IPS-15b (cell line): ENCODE results near the gene DYNLL1.

Source experiments
- H3K27me3 ChIP-seq: one replicate; pipeline ENCODE4 v1.6.1; 2013; ENCODE audit warnings: low read length; ENCODE audit not compliant: control insufficient read depth, insufficient read depth
- H3K36me3 ChIP-seq: one replicate; pipeline ENCODE4 v1.6.1; 2013; ENCODE audit warnings: low read length; ENCODE audit not compliant: control insufficient read depth, insufficient read depth
- H3K4me1 ChIP-seq: one replicate; pipeline ENCODE4 v1.6.1; 2013; ENCODE audit warnings: mild to moderate bottlenecking, low read length; ENCODE audit not compliant: control insufficient read depth, insufficient read depth
- H3K4me3 ChIP-seq: one replicate; pipeline ENCODE4 v1.5.1; 2013; ENCODE audit warnings: low read depth, low read length
- H3K9ac ChIP-seq: one replicate; pipeline ENCODE4 v1.6.1; 2013; ENCODE audit warnings: low read depth, mild to moderate bottlenecking, low read length
- H3K9me3 ChIP-seq: one replicate; pipeline ENCODE4 v1.6.1; 2013; ENCODE audit warnings: mild to moderate bottlenecking, low read length; ENCODE audit not compliant: control insufficient read depth, insufficient read depth

DYNLL1 gene

GRCh38 chr12:120466560-120467315 is 29.2 kb upstream of the DYNLL1 start:
- no peaks in the 10 kb centered on the region for H3K9me3 ChIP-seq
- no peak overlapping the region for H3K4me3 ChIP-seq
- peaks cover 28% of the 10 kb centered on the region for H3K36me3 ChIP-seq
- no peak overlapping the region for H3K9ac ChIP-seq
- peaks cover 3% of the 10 kb centered on the region for H3K4me1 ChIP-seq
- H3K27me3 ChIP-seq = no peaks in the 10 kb centered on the region

- Histone ChIP-seq H3K36me3 (peaks cover 27% of the 10 kb centered on the region), H3K4me1 (peaks cover 3% of the 10 kb centered on the region), H3K9ac (no peak overlapping the region), H3K9me3 (no peaks in the 10 kb centered on the region), H3K4me3 (no peak overlapping the region), H3K27me3 (no peaks in the 10 kb centered on the region)
These were observed 28.5 kb upstream of the DYNLL1 start for GRCh38 chr12:120467439-120467838.

GRCh38 chr12:120468325-120468820 is 27.5 kb upstream of the DYNLL1 start:
- no peaks in the 10 kb centered on the region for H3K9me3 ChIP-seq
- H3K36me3 ChIP-seq = peaks cover 20% of the 10 kb centered on the region
- peak overlapping the region; percentile 87 for H3K9ac ChIP-seq
- no peaks in the 10 kb centered on the region for H3K27me3 ChIP-seq
- H3K4me1 ChIP-seq = peaks cover 3% of the 10 kb centered on the region
- peak overlapping the region; percentile 82 for H3K4me3 ChIP-seq

GRCh38 chr12:120468821-120469449 is 27.0 kb upstream of the DYNLL1 start:
- Histone ChIP-seq H3K4me1 (peaks cover 3% of the 10 kb centered on the region), H3K36me3 (peaks cover 14% of the 10 kb centered on the region), H3K9ac (peak overlapping the region; percentile 87), H3K27me3 (no peaks in the 10 kb centered on the region), H3K9me3 (no peaks in the 10 kb centered on the region), H3K4me3 (peak overlapping the region; percentile 82)

- H3K4me1 ChIP-seq = peaks cover 3% of the 10 kb centered on the region
- no peaks in the 10 kb centered on the region for H3K9me3 ChIP-seq
- H3K4me3 ChIP-seq = peak within 1 kb of the TSS; percentile 83
- peaks cover 9% of the 10 kb centered on the region for H3K36me3 ChIP-seq
- no peaks in the 10 kb centered on the region for H3K27me3 ChIP-seq
- peak within 1 kb of the TSS; percentile 87 for H3K9ac ChIP-seq
These were observed 26.3 kb upstream of the DYNLL1 start, which contains the start of gene SRSF9 for GRCh38 chr12:120469450-120470149. TSS of gene SRSF9 (minus strand) at chr12:120469748. CDS start at chr12:120469609, 139 bp downstream.

GRCh38 chr12:120470150-120470784 is 25.6 kb upstream of the DYNLL1 start:
- H3K4me1 ChIP-seq = peaks cover 3% of the 10 kb centered on the region
- peak overlapping the region; percentile 83 for H3K4me3 ChIP-seq
- peak overlapping the region; percentile 83 for H3K9ac ChIP-seq
- peaks cover 3% of the 10 kb centered on the region for H3K36me3 ChIP-seq
- no peaks in the 10 kb centered on the region for H3K27me3 ChIP-seq
- no peaks in the 10 kb centered on the region for H3K9me3 ChIP-seq

GRCh38 chr12:120472521-120472920 is 23.4 kb upstream of the DYNLL1 start:
- Histone ChIP-seq H3K36me3 (no peaks in the 10 kb centered on the region), H3K9ac (no peak overlapping the region), H3K9me3 (no peaks in the 10 kb centered on the region), H3K4me1 (no peaks in the 10 kb centered on the region), H3K27me3 (no peaks in the 10 kb centered on the region), H3K4me3 (no peak overlapping the region)

- no peaks in the 10 kb centered on the region for H3K9me3 ChIP-seq
- H3K27me3 ChIP-seq = no peaks in the 10 kb centered on the region
- no peaks in the 10 kb centered on the region for H3K36me3 ChIP-seq
- no peak overlapping the region for H3K9ac ChIP-seq
- no peaks in the 10 kb centered on the region for H3K4me1 ChIP-seq
- no peak overlapping the region for H3K4me3 ChIP-seq
These were observed 21.9 kb upstream of the DYNLL1 start for GRCh38 chr12:120473807-120474615.

- Histone ChIP-seq H3K4me1 (peaks cover under 1% of the 10 kb centered on the region), H3K27me3 (no peaks in the 10 kb centered on the region), H3K9ac (no peak overlapping the region), H3K4me3 (no peak overlapping the region), H3K36me3 (no peaks in the 10 kb centered on the region), H3K9me3 (no peaks in the 10 kb centered on the region)
These were observed 21.3 kb upstream of the DYNLL1 start for GRCh38 chr12:120474616-120474960.

- Histone ChIP-seq H3K9me3 (no peaks in the 10 kb centered on the region), H3K27me3 (no peaks in the 10 kb centered on the region), H3K9ac (no peak overlapping the region), H3K36me3 (no peaks in the 10 kb centered on the region), H3K4me1 (peaks cover 4% of the 10 kb centered on the region), H3K4me3 (no peak overlapping the region)
These were observed 20.3 kb upstream of the DYNLL1 start for GRCh38 chr12:120475643-120476042.

GRCh38 chr12:120479458-120479857 is 16.5 kb upstream of the DYNLL1 start:
- peaks cover 4% of the 10 kb centered on the region for H3K4me1 ChIP-seq
- H3K9ac ChIP-seq = no peak overlapping the region
- H3K4me3 ChIP-seq = no peak overlapping the region
- H3K36me3 ChIP-seq = no peaks in the 10 kb centered on the region
- no peaks in the 10 kb centered on the region for H3K9me3 ChIP-seq
- no peaks in the 10 kb centered on the region for H3K27me3 ChIP-seq
